Bronchial epithelial cell (primary cell): Measurements from ENCODE around the gene EHBP1. TPM values are rescaled to one million over a fixed set of nuclear protein-coding genes. Genes with fewer than 3 reads are reported as not detected.
A peak's percentile ranks its signal among the peaks of the same experiment; 100 is the strongest.

ENCODE experiments used
- DNase-seq: peaks from one replicate; pipeline ENCODE4 v3.0.0-alpha.2; 2010; ENCODE audit warnings: low read depth
- FAIRE-seq: peaks from 2 replicates; lab custom pipeline; 2011; peaks lifted over from hg19 to GRCh38; lab: Jason Lieb, UNC
- H3K27me3 ChIP-seq: 2 replicates; pipeline ENCODE4 v1.5.1; 2011; ENCODE audit warnings: low read length; ENCODE audit not compliant: control insufficient read depth, insufficient read depth
- H3K36me3 ChIP-seq: 2 replicates; pipeline ENCODE4 v1.5.1; 2011; ENCODE audit warnings: low read length; ENCODE audit not compliant: control insufficient read depth, insufficient read depth
- H3K4me3 ChIP-seq: 2 replicates; pipeline ENCODE4 v1.5.1; 2011; ENCODE audit warnings: mild to moderate bottlenecking, low read depth, low read length, control low read depth
- total RNA-seq: library from RNA; depleted of rRNA; stranded (reverse); fragments of >200 nt; gene quantifications from 2 replicates; pipeline ENCODE4 v1.2.1, GENCODE V29; 2014
- TF ChIP-seq, protein P1 (sequence below): IDR thresholded peaks from 2 replicates; pipeline ENCODE4 v1.5.1; 2011; ENCODE audit warnings: mild to moderate bottlenecking, moderate library complexity, low read length, control low read depth, inconsistent platforms; ENCODE audit not compliant: insufficient read depth, severe bottlenecking

The EHBP1 gene
- total RNA-seq, 1 donor from 2014 or later = 132 TPM

DNA sequence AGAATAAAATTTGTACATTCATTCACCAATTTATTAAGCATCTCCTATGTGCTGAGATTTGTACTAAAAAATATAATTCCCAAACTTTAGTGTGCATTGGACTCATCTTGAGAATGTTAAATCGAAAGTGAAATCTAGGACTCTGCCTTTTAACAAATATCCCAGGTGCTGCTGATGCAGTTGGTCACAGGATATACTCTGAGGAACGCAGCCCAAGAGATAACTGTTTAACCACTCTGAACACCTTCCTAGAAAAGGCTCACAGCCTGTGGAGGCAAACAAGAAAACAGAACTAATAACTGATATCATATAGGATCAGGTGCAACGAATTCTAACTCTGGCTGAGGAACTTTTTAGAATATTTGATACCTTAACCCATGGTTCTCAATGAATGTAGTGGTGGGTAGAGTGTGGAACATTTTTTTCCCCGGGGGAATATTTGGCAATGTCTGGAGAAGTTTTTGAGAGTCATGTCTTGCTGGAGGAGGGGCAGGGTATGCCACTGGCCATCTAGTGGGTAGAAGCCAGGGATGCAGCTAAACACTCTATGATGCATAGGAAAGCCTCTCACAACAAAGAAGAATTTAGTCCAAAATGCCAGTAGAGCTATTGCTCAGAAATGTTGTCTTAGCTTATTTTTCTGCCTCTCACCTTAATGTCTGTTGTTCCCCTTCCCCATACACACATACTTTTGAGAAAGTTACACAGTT is 96.5 kb downstream of the EHBP1 start:
- DNase-seq = no peak
- no peak overlapping the region for H3K4me3 ChIP-seq
- peaks cover 1% of the 10 kb centered on the region for H3K36me3 ChIP-seq
- H3K27me3 ChIP-seq = no peaks in the 10 kb centered on the region
- no peak for FAIRE-seq
- TF ChIP-seq, protein P1, sequence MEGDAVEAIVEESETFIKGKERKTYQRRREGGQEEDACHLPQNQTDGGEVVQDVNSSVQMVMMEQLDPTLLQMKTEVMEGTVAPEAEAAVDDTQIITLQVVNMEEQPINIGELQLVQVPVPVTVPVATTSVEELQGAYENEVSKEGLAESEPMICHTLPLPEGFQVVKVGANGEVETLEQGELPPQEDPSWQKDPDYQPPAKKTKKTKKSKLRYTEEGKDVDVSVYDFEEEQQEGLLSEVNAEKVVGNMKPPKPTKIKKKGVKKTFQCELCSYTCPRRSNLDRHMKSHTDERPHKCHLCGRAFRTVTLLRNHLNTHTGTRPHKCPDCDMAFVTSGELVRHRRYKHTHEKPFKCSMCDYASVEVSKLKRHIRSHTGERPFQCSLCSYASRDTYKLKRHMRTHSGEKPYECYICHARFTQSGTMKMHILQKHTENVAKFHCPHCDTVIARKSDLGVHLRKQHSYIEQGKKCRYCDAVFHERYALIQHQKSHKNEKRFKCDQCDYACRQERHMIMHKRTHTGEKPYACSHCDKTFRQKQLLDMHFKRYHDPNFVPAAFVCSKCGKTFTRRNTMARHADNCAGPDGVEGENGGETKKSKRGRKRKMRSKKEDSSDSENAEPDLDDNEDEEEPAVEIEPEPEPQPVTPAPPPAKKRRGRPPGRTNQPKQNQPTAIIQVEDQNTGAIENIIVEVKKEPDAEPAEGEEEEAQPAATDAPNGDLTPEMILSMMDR = peak; percentile 16

DNA sequence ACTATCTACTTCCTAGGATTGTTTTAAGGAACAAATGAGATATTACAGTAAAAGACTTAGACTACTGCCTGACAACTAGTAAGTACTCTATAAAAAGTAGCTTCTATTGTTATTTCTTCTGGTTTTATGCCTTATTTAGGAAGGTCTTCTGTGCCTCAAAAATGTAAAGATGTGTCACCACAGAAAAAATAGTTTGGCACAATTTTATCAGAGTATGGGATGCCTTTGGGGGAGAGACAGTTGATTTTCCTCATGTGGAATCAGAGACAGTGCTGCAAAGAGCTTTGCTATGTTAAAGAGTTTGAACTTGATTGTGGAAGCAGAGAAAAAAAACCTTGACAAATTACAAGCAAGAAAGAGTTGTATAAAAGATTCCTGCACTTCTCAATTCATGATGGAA is 98.4 kb downstream of the EHBP1 start:
- FAIRE-seq = no peak
- TF ChIP-seq, protein P1 = no peak

GRCh38 chr2:62806231-62806630 is 100.7 kb downstream of the EHBP1 start:
- Histone ChIP-seq H3K4me3 (no peak overlapping the region), H3K36me3 (no peaks in the 10 kb centered on the region), H3K27me3 (no peaks in the 10 kb centered on the region)
- DNase-seq = no peak
- TF ChIP-seq, protein P1 = no peak
- FAIRE-seq = no peak

More for the DNA sequence above, 98.4 kb downstream of the EHBP1 start:
- DNase-seq = no peak
- Histone ChIP-seq H3K4me3 (no peak overlapping the region), H3K27me3 (no peaks in the 10 kb centered on the region), H3K36me3 (peaks cover 1% of the 10 kb centered on the region)

DNA sequence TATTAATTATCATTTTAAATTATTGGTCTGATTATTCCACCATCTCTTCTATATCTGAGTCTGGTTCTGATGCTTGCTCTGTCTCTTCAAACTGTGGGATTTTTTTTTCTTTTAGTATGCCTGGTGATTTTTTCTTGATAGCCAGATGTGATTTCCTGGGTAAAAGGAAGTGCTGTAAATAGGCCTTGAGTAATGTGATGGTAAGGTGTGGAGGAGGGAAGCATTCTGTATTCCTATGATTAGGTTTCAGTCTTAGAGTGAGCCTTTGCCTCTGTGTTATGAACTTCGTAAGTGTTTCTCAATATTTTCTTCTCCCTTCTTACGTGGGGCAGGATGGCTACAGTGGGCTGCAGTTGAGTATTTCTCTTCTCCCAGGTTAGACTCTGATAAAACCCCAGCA is 103.0 kb downstream of the EHBP1 start:
- Histone ChIP-seq H3K4me3 (no peak overlapping the region), H3K36me3 (no peaks in the 10 kb centered on the region), H3K27me3 (no peaks in the 10 kb centered on the region)
- TF ChIP-seq, protein P1 = no peak
- DNase-seq (no peak), FAIRE-seq (no peak)

- Histone ChIP-seq H3K27me3 (no peaks in the 10 kb centered on the region), H3K4me3 (no peak overlapping the region), H3K36me3 (no peaks in the 10 kb centered on the region)
- TF ChIP-seq, protein P1 = no peak
- FAIRE-seq (no peak), DNase-seq (no peak)
These were observed 105.6 kb downstream of the EHBP1 start for GRCh38 chr2:62811086-62811485.

DNA sequence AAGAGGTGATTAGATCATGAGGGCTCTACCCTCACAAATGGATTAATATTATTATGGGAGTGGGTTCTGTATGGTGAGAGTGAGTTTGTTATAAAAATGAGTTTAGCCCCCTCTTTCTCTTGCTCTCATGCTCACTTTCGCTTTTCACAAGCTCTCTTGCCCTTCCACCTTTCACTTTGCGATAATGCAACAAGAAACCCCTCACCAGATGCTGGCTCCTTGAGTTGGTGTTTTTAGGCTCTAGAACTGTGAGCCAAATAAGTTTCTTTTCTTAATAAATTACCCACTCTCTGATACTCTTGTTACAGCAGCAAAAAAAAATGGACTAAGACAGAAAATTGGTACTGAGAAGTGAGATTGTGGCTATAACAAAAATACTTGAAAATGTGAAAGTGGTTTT is 106.5 kb downstream of the EHBP1 start:
- Histone ChIP-seq H3K27me3 (no peaks in the 10 kb centered on the region), H3K4me3 (no peak overlapping the region), H3K36me3 (no peaks in the 10 kb centered on the region)
- DNase-seq (no peak), FAIRE-seq (no peak)
- TF ChIP-seq, protein P1 = no peak
